Putamen (tissue), 1 donor: Measurements from ENCODE around the gene BAIAP2L2.
A peak's percentile ranks its signal among the peaks of the same experiment; 100 is the strongest.
"Not testable (repeated sequence)": the region's sequence is repeated elsewhere in the genome, so short reads cannot be mapped to it uniquely, and the experiment has no call there.

Experiments used
- DNase-seq: peaks from one replicate; pipeline ENCODE4 v3.0.0-alpha.2; 2016; ENCODE audit warnings: low spot score

The BAIAP2L2 gene

GRCh38 chr22:38129021-38129420 is 18.5 kb upstream of the BAIAP2L2 start:
- DNase-seq, result no peak

GRCh38 chr22:38127869-38128268 is 17.4 kb upstream of the BAIAP2L2 start:
- DNase-seq, result no peak

GRCh38 chr22:38126928-38127668 is 16.6 kb upstream of the BAIAP2L2 start:
- no peak for DNase-seq

- peak; percentile 52 for DNase-seq
These were observed 15.3 kb upstream of the BAIAP2L2 start for GRCh38 chr22:38125751-38126201.

GRCh38 chr22:38125038-38125610 is 14.6 kb upstream of the BAIAP2L2 start:
- no peak for DNase-seq

GRCh38 chr22:38124236-38124974 is 13.9 kb upstream of the BAIAP2L2 start:
- DNase-seq, result no peak

- DNase-seq, result no peak
These were observed 12.1 kb upstream of the BAIAP2L2 start for GRCh38 chr22:38122616-38123015.

GRCh38 chr22:38120359-38121110 is 10.1 kb upstream of the BAIAP2L2 start:
- DNase-seq, result no peak

- DNase-seq, result not testable (repeated sequence)
These were observed 8.3 kb upstream of the BAIAP2L2 start for GRCh38 chr22:38118747-38119146.

- DNase-seq, result no peak
These were observed 7.7 kb upstream of the BAIAP2L2 start for GRCh38 chr22:38118182-38118581.

- DNase-seq, result not testable (repeated sequence)
These were observed 7.1 kb upstream of the BAIAP2L2 start for GRCh38 chr22:38117556-38117955.

GRCh38 chr22:38115423-38116205 is 5.1 kb upstream of the BAIAP2L2 start:
- no peak for DNase-seq

GRCh38 chr22:38114484-38115398 is 4.3 kb upstream of the BAIAP2L2 start:
- DNase-seq, result peak; percentile 79

GRCh38 chr22:38112381-38112780 is 1.9 kb upstream of the BAIAP2L2 start:
- no peak for DNase-seq

- DNase-seq, result no peak
These were observed 1.5 kb upstream of the BAIAP2L2 start for GRCh38 chr22:38111925-38112355.

- DNase-seq, result no peak
These were observed 674 bp upstream of the BAIAP2L2 start for GRCh38 chr22:38110863-38111852.

- no peak for DNase-seq
These were observed 998 bp downstream of the BAIAP2L2 start for GRCh38 chr22:38109371-38110001.

- DNase-seq, result no peak
These were observed 1.7 kb downstream of the BAIAP2L2 start for GRCh38 chr22:38108561-38109319.
